ENCODE measurements around the gene F13A1. TPM values are rescaled to one million over a fixed set of nuclear protein-coding genes. Genes with fewer than 3 reads are reported as not detected.

Gene F13A1
- total RNA-seq, 2 donors from 2014 or later = not detected

- Mint-ChIP-seq H3K27me3 (peaks cover 14 to 20% of the 10 kb centered on the region in 2 donors), H3K4me1 (ENCODE audit: low read depth in 2 of 2) (no peaks in the 10 kb centered on the region), H3K9me3 (no peaks in the 10 kb centered on the region), H3K4me3 (no peak overlapping the region), H3K27ac (no peak overlapping the region), H3K36me3 (no peaks in the 10 kb centered on the region)
- no peak for ATAC-seq
- DNase-seq (ENCODE audit: low spot score) = no peak
These were observed 141.7 kb downstream of the F13A1 start for GRCh38 chr6:6178795-6179194.

DNA sequence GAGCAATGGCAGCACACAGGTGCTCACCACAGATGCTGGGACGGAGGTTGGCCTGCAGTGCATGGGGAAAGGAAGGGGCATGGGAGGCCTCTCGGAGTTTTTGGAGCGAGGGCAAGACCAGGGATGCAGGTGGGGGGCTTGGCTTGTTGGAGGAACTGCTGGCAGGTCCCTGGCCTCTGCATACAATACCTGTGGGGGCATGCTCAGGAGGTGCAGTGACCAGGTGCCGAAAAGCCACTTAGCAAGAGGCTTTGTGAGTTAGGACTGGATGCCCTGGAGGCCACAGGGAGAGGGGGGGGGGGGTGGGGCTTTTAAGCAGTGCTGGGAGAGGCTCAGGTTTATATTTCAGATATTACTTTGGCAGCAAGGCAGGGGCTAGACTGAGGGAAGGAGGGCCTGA, 142.7 kb downstream of the F13A1 start:
- Mint-ChIP-seq H3K4me1 (ENCODE audit: low read depth in 2 of 2) (no peaks in the 10 kb centered on the region), H3K27me3 (peaks cover 14 to 20% of the 10 kb centered on the region in 2 donors), H3K27ac (no peak overlapping the region), H3K36me3 (no peaks in the 10 kb centered on the region), H3K4me3 (no peak overlapping the region), H3K9me3 (no peaks in the 10 kb centered on the region)
- DNase-seq (ENCODE audit: low spot score) (no peak), ATAC-seq (no peak)

- no peak overlapping the region for H3K4me3 Mint-ChIP-seq
- no peaks in the 10 kb centered on the region for H3K4me1 Mint-ChIP-seq (ENCODE audit: low read depth in 2 of 2)
- H3K27me3 Mint-ChIP-seq = peaks cover 8 to 15% of the 10 kb centered on the region in 2 donors
- no peak overlapping the region for H3K27ac Mint-ChIP-seq
- DNase-seq (ENCODE audit: low spot score) = no peak
- ATAC-seq = no peak
- H3K36me3 Mint-ChIP-seq = no peaks in the 10 kb centered on the region
- no peaks in the 10 kb centered on the region for H3K9me3 Mint-ChIP-seq
These were observed 143.8 kb downstream of the F13A1 start for GRCh38 chr6:6176586-6177228.

GRCh38 chr6:6176127-6176526, 144.3 kb downstream of the F13A1 start:
- Mint-ChIP-seq H3K27me3 (peaks cover 7 to 19% of the 10 kb centered on the region in 2 donors), H3K27ac (no peak overlapping the region), H3K4me3 (no peak overlapping the region), H3K4me1 (ENCODE audit: low read depth in 2 of 2) (no peaks in the 10 kb centered on the region), H3K36me3 (no peaks in the 10 kb centered on the region), H3K9me3 (no peaks in the 10 kb centered on the region)
- no peak for ATAC-seq
- DNase-seq (ENCODE audit: low spot score) = no peak

GRCh38 chr6:6169141-6169540, 151.3 kb downstream of the F13A1 start:
- DNase-seq (ENCODE audit: low spot score) (no peak), ATAC-seq (no peak)
- H3K27ac Mint-ChIP-seq = no peak overlapping the region
- no peaks in the 10 kb centered on the region for H3K36me3 Mint-ChIP-seq
- peaks cover 7 to 25% of the 10 kb centered on the region in 2 donors for H3K27me3 Mint-ChIP-seq
- H3K4me1 Mint-ChIP-seq (ENCODE audit: low read depth in 2 of 2) = no peaks in the 10 kb centered on the region
- H3K4me3 Mint-ChIP-seq = no peak overlapping the region
- H3K9me3 Mint-ChIP-seq = no peaks in the 10 kb centered on the region

DNA sequence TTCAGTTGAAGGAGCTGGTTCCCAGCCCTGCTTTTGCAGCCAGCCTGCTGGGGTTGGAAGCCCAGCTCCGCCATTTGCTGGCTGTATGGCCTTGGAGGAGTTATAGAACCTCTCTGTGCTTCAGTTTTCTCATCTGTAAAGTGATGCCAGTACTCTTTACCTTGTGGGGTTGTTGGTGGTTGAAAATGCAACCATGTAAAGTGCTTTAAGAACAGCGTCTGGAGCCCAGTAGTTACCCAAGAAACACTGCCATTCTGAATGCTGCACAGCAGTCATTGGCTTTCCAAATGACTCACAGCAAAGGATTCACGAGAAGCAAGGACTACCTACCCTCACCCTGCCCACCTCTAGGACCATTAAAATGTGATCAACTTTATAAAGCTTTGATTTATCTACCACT, 154.4 kb downstream of the F13A1 start:
- Mint-ChIP-seq H3K27ac (no peak overlapping the region), H3K36me3 (no peaks in the 10 kb centered on the region), H3K4me3 (no peak overlapping the region), H3K9me3 (no peaks in the 10 kb centered on the region), H3K4me1 (ENCODE audit: low read depth in 2 of 2) (no peaks in the 10 kb centered on the region), H3K27me3 (peaks cover 16 to 35% of the 10 kb centered on the region in 2 donors)
- no peak for DNase-seq (ENCODE audit: low spot score)
- ATAC-seq = no peak

GRCh38 chr6:6164367-6164766, 156.1 kb downstream of the F13A1 start:
- no peaks in the 10 kb centered on the region for H3K36me3 Mint-ChIP-seq
- no peaks in the 10 kb centered on the region for H3K9me3 Mint-ChIP-seq
- H3K27me3 Mint-ChIP-seq = peaks cover 16 to 34% of the 10 kb centered on the region in 2 donors
- ATAC-seq (no peak), DNase-seq (ENCODE audit: low spot score) (no peak)
- no peak overlapping the region for H3K4me3 Mint-ChIP-seq
- H3K27ac Mint-ChIP-seq = no peak overlapping the region
- H3K4me1 Mint-ChIP-seq (ENCODE audit: low read depth in 2 of 2) = no peaks in the 10 kb centered on the region

DNA sequence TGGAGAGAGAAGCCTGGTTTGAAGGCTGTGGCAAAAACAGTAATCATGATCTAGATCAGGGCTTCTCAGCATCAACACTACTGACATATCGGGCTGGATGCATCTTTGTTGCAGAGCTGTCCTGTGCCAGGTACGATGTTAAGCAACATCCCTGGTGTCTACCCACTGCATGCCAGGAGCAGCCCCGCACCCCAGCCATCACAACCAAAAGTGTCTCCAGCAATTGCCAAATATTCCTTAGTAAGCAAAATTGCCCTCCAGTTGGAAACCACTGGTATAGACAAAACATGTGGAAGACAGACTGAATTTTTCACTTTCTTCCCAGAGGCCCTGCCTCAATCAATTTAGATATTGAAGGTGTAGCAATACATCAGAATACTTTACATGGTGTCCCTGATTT, 166.1 kb downstream of the F13A1 start:
- no peaks in the 10 kb centered on the region for H3K9me3 Mint-ChIP-seq
- H3K36me3 Mint-ChIP-seq = no peaks in the 10 kb centered on the region
- ATAC-seq (no peak), DNase-seq (ENCODE audit: low spot score) (no peak)
- no peaks in the 10 kb centered on the region for H3K4me1 Mint-ChIP-seq (ENCODE audit: low read depth in 2 of 2)
- H3K27ac Mint-ChIP-seq = no peak overlapping the region
- H3K4me3 Mint-ChIP-seq = no peak overlapping the region
- peaks cover 14 to 19% of the 10 kb centered on the region in 2 donors for H3K27me3 Mint-ChIP-seq

- H3K27ac Mint-ChIP-seq = no peak overlapping the region
- H3K4me1 Mint-ChIP-seq (ENCODE audit: low read depth in 2 of 2) = no peaks in the 10 kb centered on the region
- H3K4me3 Mint-ChIP-seq = no peak overlapping the region
- H3K9me3 Mint-ChIP-seq = no peaks in the 10 kb centered on the region
- ATAC-seq (no peak), DNase-seq (ENCODE audit: low spot score) (no peak)
- H3K36me3 Mint-ChIP-seq = no peaks in the 10 kb centered on the region
- peaks cover 22 to 30% of the 10 kb centered on the region in 2 donors for H3K27me3 Mint-ChIP-seq
These were observed 168.4 kb downstream of the F13A1 start for GRCh38 chr6:6152060-6152459.

DNA sequence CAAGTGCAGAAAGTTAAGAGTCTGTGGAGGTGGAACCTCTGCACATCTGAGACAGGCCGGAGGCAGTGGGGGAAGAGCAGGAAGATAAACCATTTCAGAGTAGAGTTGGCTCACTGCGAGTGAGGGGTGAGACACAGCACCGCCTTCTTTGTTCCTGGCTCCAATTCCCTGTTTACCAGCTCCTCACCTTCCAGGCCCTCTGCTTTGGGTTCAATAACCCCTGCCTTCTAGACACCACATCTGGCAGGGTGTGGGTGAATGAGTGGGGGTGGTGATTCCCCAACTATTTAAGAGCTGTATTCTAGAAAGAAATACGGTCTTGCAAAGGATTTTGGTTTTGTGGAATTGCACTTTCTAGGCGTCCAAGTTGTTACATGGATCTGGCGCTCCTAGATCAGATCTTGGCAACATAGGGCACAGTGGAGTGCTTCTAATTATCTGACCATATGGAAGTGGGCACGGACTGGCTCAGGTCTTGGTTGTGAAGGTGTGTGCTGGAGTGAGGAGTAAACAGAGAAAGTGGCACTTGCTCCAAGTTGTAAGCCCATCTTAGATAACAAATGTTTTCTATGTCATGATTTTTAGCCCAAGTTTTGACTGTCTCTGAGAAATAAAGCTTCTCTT, 172.2 kb downstream of the F13A1 start:
- Mint-ChIP-seq H3K27me3 (peaks cover 23 to 44% of the 10 kb centered on the region in 2 donors), H3K4me3 (no peak overlapping the region), H3K4me1 (ENCODE audit: low read depth in 2 of 2) (no peaks in the 10 kb centered on the region), H3K36me3 (no peaks in the 10 kb centered on the region), H3K9me3 (no peaks in the 10 kb centered on the region), H3K27ac (no peak overlapping the region)
- ATAC-seq (no peak), DNase-seq (ENCODE audit: low spot score) (no peak)

- H3K9me3 Mint-ChIP-seq = no peaks in the 10 kb centered on the region
- no peaks in the 10 kb centered on the region for H3K36me3 Mint-ChIP-seq
- H3K27me3 Mint-ChIP-seq = peaks cover 13 to 18% of the 10 kb centered on the region in 2 donors
- no peaks in the 10 kb centered on the region for H3K4me1 Mint-ChIP-seq (ENCODE audit: low read depth in 2 of 2)
- ATAC-seq (no peak), DNase-seq (ENCODE audit: low spot score) (no peak)
- no peak overlapping the region for H3K4me3 Mint-ChIP-seq
- H3K27ac Mint-ChIP-seq = no peak overlapping the region
These were observed 188.9 kb downstream of the F13A1 start for GRCh38 chr6:6131492-6132109.

GRCh38 chr6:6125495-6125894, 195.0 kb downstream of the F13A1 start:
- Mint-ChIP-seq H3K9me3 (peaks cover 6% of the 10 kb centered on the region), H3K36me3 (peaks cover 8% of the 10 kb centered on the region), H3K4me3 (no peak overlapping the region), H3K4me1 (ENCODE audit: low read depth in 2 of 2) (no peaks in the 10 kb centered on the region), H3K27ac (no peak overlapping the region), H3K27me3 (peaks cover 21 to 31% of the 10 kb centered on the region in 2 donors)
- no peak for DNase-seq (ENCODE audit: low spot score)
- no peak for ATAC-seq

DNA sequence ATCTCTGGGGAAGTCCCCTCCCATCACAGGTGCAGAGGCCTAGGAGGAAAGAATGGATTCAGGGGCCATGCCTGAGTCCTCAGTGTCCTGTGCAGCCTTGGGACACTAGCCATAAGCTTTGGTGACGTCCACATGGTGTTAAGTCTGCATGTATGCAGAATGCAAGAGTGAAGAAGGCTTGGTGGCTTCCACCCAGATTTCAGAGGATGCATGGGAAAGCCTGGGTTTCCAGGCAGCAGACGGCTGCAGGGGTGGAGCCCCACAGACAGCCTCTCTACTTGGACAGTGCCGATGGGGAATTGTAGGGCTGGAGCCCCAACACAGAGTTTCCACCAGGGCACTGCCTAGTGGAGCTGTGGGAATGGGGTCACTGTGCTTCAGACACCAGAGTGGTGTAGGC, 196.7 kb downstream of the F13A1 start:
- ATAC-seq = no peak
- peaks cover 8% of the 10 kb centered on the region for H3K36me3 Mint-ChIP-seq
- peaks cover 24 to 39% of the 10 kb centered on the region in 2 donors for H3K27me3 Mint-ChIP-seq
- no peak overlapping the region for H3K4me3 Mint-ChIP-seq
- peaks cover 6% of the 10 kb centered on the region for H3K9me3 Mint-ChIP-seq
- H3K27ac Mint-ChIP-seq = no peak overlapping the region
- H3K4me1 Mint-ChIP-seq (ENCODE audit: low read depth in 2 of 2) = no peaks in the 10 kb centered on the region
- DNase-seq (ENCODE audit: low spot score) = no peak

DNA sequence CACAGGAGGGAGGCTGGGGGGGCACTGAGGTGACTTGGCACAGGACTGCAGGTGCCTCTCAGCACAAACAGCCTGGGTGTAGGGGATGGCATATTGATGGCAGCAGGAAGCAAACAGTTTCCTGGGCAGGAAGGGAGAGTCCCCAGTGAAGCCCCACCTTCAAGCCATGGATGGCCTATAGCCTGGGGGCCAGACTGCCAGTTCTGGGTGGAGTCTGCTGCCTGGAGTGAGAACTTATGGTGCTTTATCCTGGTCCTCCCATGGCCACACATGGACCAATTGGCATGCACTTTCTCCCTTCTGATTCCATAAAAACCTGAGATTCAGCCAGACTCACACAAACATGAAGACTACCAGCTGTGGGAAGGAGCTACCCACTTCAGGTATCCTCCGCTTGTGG, 198.5 kb downstream of the F13A1 start:
- Mint-ChIP-seq H3K27ac (no peak overlapping the region), H3K9me3 (peaks cover 9% of the 10 kb centered on the region), H3K36me3 (peaks cover 21% of the 10 kb centered on the region), H3K4me1 (ENCODE audit: low read depth in 2 of 2) (no peaks in the 10 kb centered on the region), H3K4me3 (no peak overlapping the region), H3K27me3 (peaks cover 28 to 53% of the 10 kb centered on the region in 2 donors)
- DNase-seq (ENCODE audit: low spot score) (no peak), ATAC-seq (peak in 1 of 2 donors; percentile 9)
